ENCODE measurements around the gene TNC. TPM values are rescaled to one million over a fixed set of nuclear protein-coding genes. Genes with fewer than 3 reads are reported as not detected.

Gene TNC
- total and polyA plus RNA-seq, 9 donors, result 1.2 to 108 (median 1.9) TPM

- Histone ChIP-seq H3K36me3 (no peaks in the 10 kb centered on the region), H3K27ac (no peak overlapping the region), H3K27me3 (no peaks in the 10 kb centered on the region), H3K4me1 (ENCODE audit: insufficient read depth) (no peaks in the 10 kb centered on the region), H3K4me3 (no peak overlapping the region), H3K9me3 (no peaks in the 10 kb centered on the region)
- intact Hi-C loops (cut with DNase I), result no loop called here
- no peak for DNase-seq
- TF ChIP-seq POLR2A (IDR thresholded peaks at IDR 0.05) (no peak), CTCF (IDR thresholded peaks at IDR 0.05) (no peak), EP300 (IDR thresholded peaks at IDR 0.05) (no peak)
Observed at GRCh38 chr9:115142090-115142489, 24.1 kb upstream of the TNC start.

- Histone ChIP-seq H3K27ac (no peak overlapping the region), H3K4me3 (no peak overlapping the region), H3K27me3 (no peaks in the 10 kb centered on the region), H3K36me3 (no peaks in the 10 kb centered on the region), H3K4me1 (ENCODE audit: insufficient read depth) (no peaks in the 10 kb centered on the region), H3K9me3 (no peaks in the 10 kb centered on the region)
- TF ChIP-seq POLR2A (IDR thresholded peaks at IDR 0.05) (no peak), CTCF (IDR thresholded peaks at IDR 0.05) (no peak), EP300 (IDR thresholded peaks at IDR 0.05) (no peak)
- 79 to 87% (median 84%) methylated on average over 3 of the region's 3 CpGs for WGBS, 3 donors
- DNase-seq, result no peak
- intact Hi-C loops (cut with DNase I), result no loop called here
Observed at GRCh38 chr9:115141612-115142011, 23.7 kb upstream of the TNC start.

- no peaks in the 10 kb centered on the region for H3K9me3 ChIP-seq
- no peaks in the 10 kb centered on the region for H3K36me3 ChIP-seq
- intact Hi-C loops (cut with DNase I), result no loop called here
- H3K27me3 ChIP-seq, result no peaks in the 10 kb centered on the region
- 64 to 78% (median 68%) methylated on average over 2 of the region's 2 CpGs for WGBS, 3 donors
- H3K4me1 ChIP-seq (ENCODE audit: insufficient read depth), result no peaks in the 10 kb centered on the region
- no peak overlapping the region for H3K4me3 ChIP-seq
- no peak overlapping the region for H3K27ac ChIP-seq
- DNase-seq, result no peak
- TF ChIP-seq CTCF (IDR thresholded peaks at IDR 0.05) (no peak), POLR2A (IDR thresholded peaks at IDR 0.05) (no peak), EP300 (IDR thresholded peaks at IDR 0.05) (no peak)
Observed at GRCh38 chr9:115138151-115138550, 20.2 kb upstream of the TNC start.

GRCh38 chr9:115137526-115137925 lies 19.6 kb upstream of the TNC start:
- Histone ChIP-seq H3K36me3 (no peaks in the 10 kb centered on the region), H3K4me1 (ENCODE audit: insufficient read depth) (no peaks in the 10 kb centered on the region), H3K27me3 (no peaks in the 10 kb centered on the region), H3K9me3 (no peaks in the 10 kb centered on the region), H3K27ac (no peak overlapping the region), H3K4me3 (no peak overlapping the region)
- TF ChIP-seq CTCF (IDR thresholded peaks at IDR 0.05) (no peak), POLR2A (IDR thresholded peaks at IDR 0.05) (no peak), EP300 (IDR thresholded peaks at IDR 0.05) (no peak)
- 33 to 45% (median 42%) methylated on average over 2 of the region's 2 CpGs for WGBS, 3 donors
- intact Hi-C loops (cut with DNase I), result no loop called here
- DNase-seq, result no peak
